Common myeloid progenitor, CD34-positive (primary cell): ENCODE measurements around the gene SLCO3A1.
"Not testable (repeated sequence)": the region's sequence is repeated elsewhere in the genome, so short reads cannot be mapped to it uniquely, and the experiment has no call there.

Experiments
- CTCF ChIA-PET: fragments of 350-600 bp; sonication (Branson Sonifier 250); formaldehyde crosslinking; loops from one replicate; lab custom pipeline; 2021; ENCODE audit warnings: antibody characterized with exemption; lab: Charles Lee
- POLR2A ChIA-PET: fragments of 350-600 bp; sonication (Branson Sonifier 250); formaldehyde crosslinking; loops from one replicate; lab custom pipeline; 2021; ENCODE audit warnings: antibody characterized with exemption; lab: Charles Lee
- DNase-seq, 3 donors: peaks; one replicate each; pipeline versions ENCODE4 v3.0.0 to v3.0.0-alpha.2; 2013
- H3K27ac ChIP-seq, 2 experiments: 1 replicate in 1 of 2; 2 replicates in 1 of 2; pipeline ENCODE4 v1.7.0; 2013; ENCODE audit warnings: inconsistent platforms in 2 of 2, low read length in 2 of 2, mild to moderate bottlenecking in 2 of 2, low read depth in 1 of 2, moderate library complexity in 1 of 2; ENCODE audit not compliant: severe bottlenecking in 2 of 2, insufficient read depth in 1 of 2, poor library complexity in 1 of 2
- H3K27me3 ChIP-seq, 5 experiments: replicated peaks in 2 of 5; 1 replicate in 3 of 5; 2 replicates in 2 of 5; pipeline versions ENCODE4 v1.6.1 to v1.7.0; 2013; ENCODE audit warnings: low read length in 4 of 5, mild to moderate bottlenecking in 2 of 5, moderate library complexity in 2 of 5, inconsistent platforms in 1 of 5; ENCODE audit not compliant: insufficient read depth in 5 of 5, control insufficient read depth in 4 of 5
- H3K36me3 ChIP-seq, 4 experiments: 1 replicate in 2 of 4; 2 replicates in 2 of 4; pipeline versions ENCODE4 v1.6.1 to v1.7.0; 2013; ENCODE audit warnings: low read length in 3 of 4, control low read depth in 1 of 4, mild to moderate bottlenecking in 1 of 4; ENCODE audit not compliant: control insufficient read depth in 4 of 4, insufficient read depth in 4 of 4
- H3K4me1 ChIP-seq, 4 experiments: 1 replicate in 3 of 4; 2 replicates in 1 of 4; pipeline versions ENCODE4 v1.6.1 to v1.7.1; 2013; ENCODE audit warnings: low read length in 3 of 4, mild to moderate bottlenecking in 3 of 4, control low read depth in 1 of 4, inconsistent platforms in 1 of 4, moderate library complexity in 1 of 4; ENCODE audit not compliant: control insufficient read depth in 4 of 4, insufficient read depth in 4 of 4; ENCODE audit errors: control extremely low read depth in 1 of 4
- H3K4me3 ChIP-seq, 7 experiments: 1 replicate in 4 of 7; 2 replicates in 3 of 7; pipeline versions ENCODE4 v1.5.1 to v1.7.0; 2013; ENCODE audit warnings: mild to moderate bottlenecking in 7 of 7, low read length in 6 of 7, moderate library complexity in 6 of 7, inconsistent platforms in 2 of 7, low read depth in 2 of 7, control low read depth in 1 of 7; ENCODE audit not compliant: insufficient read depth in 4 of 7, control insufficient read depth in 1 of 7; ENCODE audit errors: extremely low read depth in 1 of 7
- H3K9me3 ChIP-seq, 5 experiments: 1 replicate in 4 of 5; 2 replicates in 1 of 5; pipeline versions ENCODE4 v1.6.1 to v1.7.1; 2013; ENCODE audit warnings: low read length in 4 of 5, mild to moderate bottlenecking in 2 of 5, inconsistent platforms in 1 of 5, low read depth in 1 of 5, moderate library complexity in 1 of 5; ENCODE audit not compliant: control insufficient read depth in 4 of 5, insufficient read depth in 2 of 5; ENCODE audit errors: control extremely low read depth in 1 of 5
- WGBS: methylation state at CpG from one replicate; pipeline ENCODE4 v1.1.5; 2013; ENCODE audit not compliant: insufficient coverage; 5-methylcytosine and 5-hydroxymethylcytosine counted together

The SLCO3A1 gene

DNA sequence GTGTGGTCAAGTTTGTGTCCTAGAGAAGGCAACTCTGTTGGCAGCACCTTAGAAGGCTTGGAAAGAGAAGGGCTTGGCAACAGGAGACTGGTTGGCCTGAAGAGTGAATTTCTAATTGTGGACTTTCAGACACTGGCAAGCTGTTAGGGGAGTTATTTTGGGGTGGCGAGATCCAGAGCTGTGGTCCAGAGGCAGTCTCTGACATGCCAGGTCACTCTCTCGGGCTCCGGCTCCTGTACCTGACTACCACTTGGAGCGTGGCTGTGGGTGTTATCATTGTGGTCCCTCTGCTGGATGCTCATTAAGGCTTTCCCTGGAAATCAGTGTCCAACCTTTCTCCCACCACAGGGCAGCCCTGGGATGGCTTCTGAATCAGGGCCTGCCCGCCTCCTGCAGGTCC is 209.0 kb downstream of the SLCO3A1 start:
- WGBS, result 100% methylated on average over 3 of the region's 5 CpGs
- Histone ChIP-seq H3K36me3 (no peaks in the 10 kb centered on the region), H3K27ac (no peak overlapping the region), H3K27me3 (no peaks in the 10 kb centered on the region), H3K4me1 (peaks cover 0 to 1% (median 0%) of the 10 kb centered on the region in 4 experiments), H3K4me3 (no peak overlapping the region), H3K9me3 (no peaks in the 10 kb centered on the region)
- ChIA-PET POLR2A (no interaction called here), CTCF (interaction anchor here (0.7 to 3.0 kb wide), 4 partner anchors 9 to 25 kb away, joined by 3 to 22 read pairs (median 4); no protein-coding TSS in a partner anchor)
- DNase-seq, result no peak

GRCh38 chr15:92068121-92068520 is 214.6 kb downstream of the SLCO3A1 start:
- Histone ChIP-seq H3K27me3 (no peaks in the 10 kb centered on the region), H3K9me3 (no peaks in the 10 kb centered on the region), H3K4me1 (peaks cover 7 to 52% (median 42%) of the 10 kb centered on the region in 4 experiments), H3K27ac (no peak overlapping the region), H3K36me3 (no peaks in the 10 kb centered on the region), H3K4me3 (no peak overlapping the region)
- CTCF ChIA-PET, result interaction anchor here (0.7 to 3.0 kb wide), 6 partner anchors 10 to 218 kb away, joined by 3 to 20 read pairs (median 4); no protein-coding TSS in a partner anchor
- 33% methylated on average over 3 of the region's 7 CpGs for WGBS
- DNase-seq, result peak; percentile 57 to 82 (median 77)
- POLR2A ChIA-PET, result no interaction called here

- peaks cover 9 to 66% (median 56%) of the 10 kb centered on the region in 4 experiments for H3K4me1 ChIP-seq
- DNase-seq, result peak; percentile 85 to 94 (median 92)
- no peaks in the 10 kb centered on the region for H3K36me3 ChIP-seq
- H3K4me3 ChIP-seq, result peak overlapping the region in 6 of 7 experiments; percentile 43 to 73 (median 53)
- CTCF ChIA-PET, result interaction anchor here (0.9 to 3.0 kb wide), 6 partner anchors 9 to 767 kb away, joined by 3 to 20 read pairs (median 4); no protein-coding TSS in a partner anchor
- WGBS, result 22% methylated on average over 15 of the region's 20 CpGs
- peak overlapping the region; percentile 56 to 73 for H3K27ac ChIP-seq
- POLR2A ChIA-PET, result interaction anchor here (0.6 to 1.0 kb wide), 2 partner anchors 215 to 815 kb away, joined by 3 to 10 read pairs; no protein-coding TSS in a partner anchor
- no peaks in the 10 kb centered on the region for H3K27me3 ChIP-seq
- no peaks in the 10 kb centered on the region for H3K9me3 ChIP-seq
Measured at GRCh38 chr15:92069308-92070250, 216.1 kb downstream of the SLCO3A1 start.

DNA sequence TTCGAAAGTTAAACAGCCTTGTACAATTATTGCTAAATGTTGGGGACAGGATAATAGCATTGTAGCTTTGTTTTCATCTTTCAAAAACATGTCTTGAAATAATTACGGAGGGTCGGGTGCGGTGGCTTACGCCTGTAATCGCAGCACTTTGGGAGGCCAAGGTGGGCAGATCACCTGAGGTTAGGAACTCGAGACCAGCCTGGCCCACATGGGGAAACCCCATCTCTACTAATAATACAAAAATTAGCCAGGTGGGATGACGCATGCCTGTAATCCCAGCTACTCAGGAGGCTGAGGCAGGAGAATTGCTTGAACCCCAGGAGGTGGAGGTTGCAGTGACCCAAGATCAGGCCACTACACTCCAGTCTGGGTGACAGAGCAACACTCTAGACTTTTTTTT is 216.7 kb downstream of the SLCO3A1 start:
- ChIA-PET CTCF (interaction anchor here (1.3 to 3.0 kb wide), 3 partner anchors 8 to 364 kb away, joined by 4 to 20 read pairs (median 4); no protein-coding TSS in a partner anchor), POLR2A (interaction anchor here (0.6 to 1.0 kb wide), 2 partner anchors 216 to 814 kb away, joined by 3 to 10 read pairs; no protein-coding TSS in a partner anchor)
- not testable (repeated sequence) for DNase-seq, H3K9me3 ChIP-seq, H3K27me3 ChIP-seq, H3K36me3 ChIP-seq
- 95% methylated on average over 7 of the region's 8 CpGs for WGBS
- Histone ChIP-seq H3K4me1 (peaks cover 9 to 72% (median 63%) of the 10 kb centered on the region in 4 experiments), H3K4me3 (peak overlapping the region in 6 of 7 experiments; percentile 43 to 73 (median 53)), H3K27ac (peak overlapping the region; percentile 56 to 73)

- Histone ChIP-seq H3K4me1 (peaks cover 11 to 81% (median 72%) of the 10 kb centered on the region in 4 experiments), H3K4me3 (no peak overlapping the region), H3K9me3 (no peaks in the 10 kb centered on the region), H3K27ac (no peak overlapping the region), H3K36me3 (no peaks in the 10 kb centered on the region), H3K27me3 (no peaks in the 10 kb centered on the region)
- POLR2A ChIA-PET, result no interaction called here
- CTCF ChIA-PET, result interaction anchor here (1.6 to 8.6 kb wide), 3 partner anchors 138 to 365 kb away, joined by 3 to 62 read pairs (median 4); no protein-coding TSS in a partner anchor
- DNase-seq, result peak in 1 of 3 donors; percentile 58
- WGBS, result 60% methylated on average over 12 of the region's 12 CpGs
Measured at GRCh38 chr15:92071045-92071634, 217.6 kb downstream of the SLCO3A1 start.

DNA sequence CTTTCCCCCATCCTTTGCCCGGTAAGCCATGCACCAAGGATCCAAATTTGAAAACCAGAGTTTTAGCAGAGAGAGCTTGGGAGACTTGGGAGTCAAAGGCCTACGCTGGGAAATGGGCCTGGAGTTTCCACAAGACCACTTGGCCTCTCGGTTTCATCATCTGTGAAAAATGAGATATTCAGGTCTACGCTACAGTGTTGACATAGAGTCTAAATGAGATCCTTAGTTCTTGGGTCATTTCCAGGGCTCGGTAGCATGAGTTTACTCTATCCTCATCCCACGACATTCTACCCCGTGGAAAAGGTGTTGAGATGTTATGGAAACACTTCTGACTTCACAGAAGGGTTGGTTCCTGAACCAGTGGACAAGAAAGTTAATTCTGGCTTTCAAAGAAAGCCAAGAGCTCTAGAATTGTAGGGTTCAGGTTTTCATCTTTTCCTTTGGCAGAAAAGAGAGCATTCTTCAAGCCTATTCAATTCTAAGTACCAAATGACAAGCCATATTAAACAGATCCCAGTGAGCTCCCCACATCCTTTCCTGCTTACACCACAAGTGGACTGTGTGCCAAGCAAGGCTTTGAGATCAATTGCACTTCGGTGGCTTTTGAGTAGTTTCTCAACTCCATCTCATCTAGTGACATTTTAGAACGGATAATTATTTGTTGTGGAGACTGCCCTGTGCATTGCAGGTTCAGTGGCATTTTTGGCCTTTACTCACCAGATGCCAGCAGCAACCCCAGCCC is 219.7 kb downstream of the SLCO3A1 start:
- Histone ChIP-seq H3K36me3 (no peaks in the 10 kb centered on the region), H3K4me1 (peaks cover 13 to 91% (median 79%) of the 10 kb centered on the region in 4 experiments), H3K4me3 (no peak overlapping the region), H3K27ac (no peak overlapping the region), H3K27me3 (no peaks in the 10 kb centered on the region), H3K9me3 (no peaks in the 10 kb centered on the region)
- CTCF ChIA-PET, result interaction anchor here (0.8 to 8.6 kb wide), 5 partner anchors 10 to 367 kb away, joined by 3 to 62 read pairs (median 4); no protein-coding TSS in a partner anchor
- WGBS, result 93% methylated on average over 4 of the region's 9 CpGs
- POLR2A ChIA-PET, result no interaction called here
- no peak for DNase-seq
